22Rv1 (cell line): Measurements from ENCODE around the gene PARD3.

Experiments
- CTCF ChIP-seq: fragments of 450-650 bp; IDR thresholded peaks from 2 replicates; pipeline ENCODE4 v1.5.1; 2017; ENCODE audit warnings: mild to moderate bottlenecking
- ZFX ChIP-seq: fragments of 450-650 bp; IDR thresholded peaks from 2 replicates; pipeline ENCODE4 v1.6.1; 2017; ENCODE audit warnings: antibody characterized with exemption, borderline replicate concordance

GRCh38 chr10:34319197-34319846 lies 495.8 kb downstream of the PARD3 start:
- TF ChIP-seq CTCF (no peak), ZFX (no peak)
